NCI-H510A treated with DMSO at 0.1 percent for 48 hours (cell line): Measurements from ENCODE around the gene SRRM3.
"Not testable (repeated sequence)": the region's sequence is repeated elsewhere in the genome, so short reads cannot be mapped to it uniquely, and the experiment has no call there.

Experiments
- DNase-seq: peaks from one replicate; lab custom pipeline; 2025; lab: John Stamatoyannopoulos, UW

SRRM3 gene

GRCh38 chr7:76231071-76231470 is 29.4 kb downstream of the SRRM3 start:
- DNase-seq, result no peak

DNA sequence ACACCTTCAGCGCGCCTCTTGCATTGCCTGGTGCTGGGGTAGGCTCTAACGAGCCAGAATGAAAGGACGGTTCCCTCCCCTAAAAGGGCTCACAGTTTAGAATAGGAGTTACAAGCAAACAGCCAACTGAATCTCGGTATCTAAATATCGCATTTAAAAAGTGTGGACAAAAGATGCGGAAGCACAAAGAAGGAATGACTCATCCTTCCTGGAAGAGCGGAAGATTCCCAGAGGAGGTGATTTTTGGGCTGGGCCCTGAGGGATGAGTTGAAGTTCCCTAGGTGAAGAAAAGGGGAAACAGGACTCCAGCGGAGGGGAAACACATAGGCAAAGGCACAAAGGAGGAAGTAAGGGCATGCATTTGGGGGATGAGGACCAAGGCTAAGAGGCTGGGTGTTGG is 29.9 kb downstream of the SRRM3 start:
- no peak for DNase-seq

GRCh38 chr7:76232698-76233097 is 31.0 kb downstream of the SRRM3 start:
- DNase-seq, result no peak

- no peak for DNase-seq
Observed at GRCh38 chr7:76233538-76234281, 32.0 kb downstream of the SRRM3 start.

GRCh38 chr7:76234282-76234584 is 32.5 kb downstream of the SRRM3 start:
- no peak for DNase-seq

DNA sequence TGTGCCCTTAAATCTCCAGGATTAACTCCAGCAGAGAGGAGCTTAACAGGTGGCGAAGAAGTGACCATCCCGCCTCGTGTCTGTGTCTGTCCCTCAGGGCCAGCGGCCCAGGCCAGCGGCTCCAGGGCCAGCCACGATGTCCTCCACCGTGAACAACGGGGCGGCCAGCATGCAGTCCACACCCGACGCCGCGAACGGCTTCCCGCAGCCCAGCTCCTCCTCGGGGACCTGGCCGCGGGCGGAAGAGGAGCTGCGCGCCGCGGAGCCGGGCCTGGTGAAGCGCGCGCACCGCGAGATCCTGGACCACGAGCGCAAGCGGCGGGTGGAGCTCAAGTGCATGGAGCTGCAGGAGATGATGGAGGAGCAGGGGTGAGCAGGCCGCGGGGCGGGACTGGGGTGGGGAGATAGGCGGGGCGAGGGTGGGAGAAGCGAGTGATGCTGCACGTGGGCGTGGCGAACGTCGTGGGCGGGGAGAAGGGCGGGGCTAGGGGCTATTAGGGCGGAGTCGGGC is 33.3 kb downstream of the SRRM3 start:
- no peak for DNase-seq

DNA sequence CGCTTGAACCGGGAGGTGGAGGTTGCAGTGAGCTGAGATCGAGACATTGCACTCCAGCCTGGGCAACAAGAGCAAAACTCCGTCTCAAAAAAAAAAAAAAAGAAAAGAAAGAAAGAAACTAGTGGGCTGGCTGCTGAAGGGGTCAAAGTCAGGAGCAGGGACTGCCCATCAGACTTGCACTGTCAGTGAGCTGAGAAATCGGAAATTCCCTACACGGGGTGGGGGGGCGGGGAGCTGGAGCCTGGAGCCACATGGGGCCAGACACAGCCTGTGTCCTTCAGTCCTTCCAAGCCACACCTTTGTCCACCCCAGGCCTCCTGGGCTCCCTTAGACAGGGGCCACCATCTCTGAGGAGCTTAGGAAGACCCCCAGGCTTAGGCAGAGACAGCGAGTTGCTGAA is 34.5 kb downstream of the SRRM3 start:
- no peak for DNase-seq

- DNase-seq, result no peak
Observed at GRCh38 chr7:76238326-76238725, 36.6 kb downstream of the SRRM3 start.

GRCh38 chr7:76241141-76241540 is 39.4 kb downstream of the SRRM3 start:
- no peak for DNase-seq

DNA sequence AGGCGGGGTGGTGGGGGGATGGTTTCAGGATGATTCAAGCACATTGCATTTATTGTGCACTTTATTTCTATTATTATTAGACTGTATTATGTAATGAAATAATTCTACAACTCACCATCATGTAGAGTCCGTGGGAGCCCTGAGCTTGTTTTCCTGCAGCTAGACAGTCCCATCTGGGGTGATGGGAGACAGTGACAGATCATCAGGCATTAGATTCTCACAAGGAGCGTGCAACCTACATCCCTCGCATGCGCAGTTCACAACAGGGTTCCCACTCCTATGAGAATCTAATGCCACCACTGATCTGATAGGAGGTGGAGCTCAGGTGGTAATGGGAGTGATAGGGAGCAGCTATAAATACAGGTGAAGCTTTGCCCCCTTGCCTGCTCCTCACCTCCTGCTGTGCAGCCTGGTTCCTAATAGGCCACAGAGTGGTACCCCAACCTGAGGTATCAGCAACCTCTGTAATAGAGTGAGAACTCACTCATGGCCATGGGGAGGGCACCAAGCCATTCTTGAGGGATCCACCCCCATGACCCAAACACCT is 40.9 kb downstream of the SRRM3 start:
- not testable (repeated sequence) for DNase-seq

DNA sequence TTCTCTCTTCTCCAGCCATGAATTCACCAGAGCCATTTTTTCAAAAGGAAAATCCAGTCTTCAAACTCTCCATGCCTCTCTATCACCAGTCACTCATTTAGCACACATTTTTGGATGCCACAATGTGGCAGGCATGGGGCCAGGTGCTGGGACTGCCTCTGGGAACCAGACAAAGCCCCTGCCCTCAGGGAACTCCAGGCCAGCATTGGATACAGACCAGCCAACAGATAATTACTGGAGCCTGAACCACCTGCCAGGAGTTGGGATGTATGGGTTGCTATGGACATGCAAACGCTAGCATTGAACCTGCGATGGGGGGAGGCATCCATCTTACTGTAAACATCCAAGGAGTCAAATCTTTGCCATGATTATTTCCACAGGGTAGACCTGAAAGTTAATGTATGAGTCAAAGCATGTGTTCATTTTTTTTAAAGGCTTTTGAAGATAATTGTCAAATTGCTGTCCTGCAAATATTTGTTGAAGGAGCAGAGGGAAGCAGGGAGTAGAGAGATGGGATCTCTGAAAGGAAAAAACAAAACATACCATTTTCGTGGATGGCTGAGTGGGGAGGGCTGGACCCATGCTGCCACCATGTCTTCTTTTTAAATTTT is 43.2 kb downstream of the SRRM3 start:
- DNase-seq, result no peak

DNA sequence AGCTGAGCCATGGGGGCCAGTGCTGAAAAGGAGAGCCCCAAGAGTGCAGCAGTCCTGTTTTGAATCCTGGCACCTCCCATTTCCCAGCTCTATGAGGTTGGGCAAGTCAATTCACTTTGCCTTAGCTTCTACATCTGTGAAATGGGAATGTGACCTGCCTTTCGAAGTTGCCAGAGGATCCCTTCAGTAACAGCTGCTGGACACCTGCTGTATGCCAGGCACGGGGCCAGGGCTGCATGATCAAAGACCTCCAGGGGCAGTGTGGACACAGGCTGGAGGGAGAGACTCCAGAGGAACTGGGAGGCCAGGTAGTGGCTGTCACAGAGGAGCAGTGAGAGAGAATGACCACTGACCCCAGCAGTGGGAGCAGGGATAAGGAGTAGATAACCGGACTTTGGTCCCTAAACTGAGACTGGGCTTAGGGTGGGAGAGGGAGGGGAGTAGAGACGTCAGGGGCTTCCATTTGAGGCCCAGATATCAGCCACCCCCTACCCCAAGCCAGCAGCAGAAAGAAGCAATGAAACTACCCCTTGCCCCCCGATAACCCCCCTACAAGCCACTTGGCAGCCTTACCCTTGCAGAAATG is 45.2 kb downstream of the SRRM3 start:
- no peak for DNase-seq

DNA sequence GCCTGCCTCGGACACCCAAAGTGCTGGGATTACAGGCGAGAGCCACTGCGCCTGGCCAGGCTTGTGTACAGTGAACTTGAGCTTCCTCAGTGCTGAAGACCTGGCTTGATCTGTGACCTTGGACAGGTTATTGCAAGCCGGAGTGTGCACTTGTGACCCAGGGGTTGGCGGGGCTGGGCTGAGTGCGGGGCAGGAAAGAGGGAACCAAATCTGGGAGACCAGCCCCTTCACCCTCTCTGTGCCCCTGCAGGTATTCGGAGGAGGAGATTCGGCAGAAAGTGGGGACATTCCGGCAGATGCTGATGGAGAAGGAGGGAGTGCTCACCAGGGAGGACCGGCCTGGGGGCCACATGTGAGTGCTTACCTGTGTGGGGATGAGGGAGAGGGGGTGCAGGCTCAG is 46.2 kb downstream of the SRRM3 start:
- no peak for DNase-seq

GRCh38 chr7:76252021-76252420 is 50.3 kb downstream of the SRRM3 start:
- DNase-seq, result no peak

DNA sequence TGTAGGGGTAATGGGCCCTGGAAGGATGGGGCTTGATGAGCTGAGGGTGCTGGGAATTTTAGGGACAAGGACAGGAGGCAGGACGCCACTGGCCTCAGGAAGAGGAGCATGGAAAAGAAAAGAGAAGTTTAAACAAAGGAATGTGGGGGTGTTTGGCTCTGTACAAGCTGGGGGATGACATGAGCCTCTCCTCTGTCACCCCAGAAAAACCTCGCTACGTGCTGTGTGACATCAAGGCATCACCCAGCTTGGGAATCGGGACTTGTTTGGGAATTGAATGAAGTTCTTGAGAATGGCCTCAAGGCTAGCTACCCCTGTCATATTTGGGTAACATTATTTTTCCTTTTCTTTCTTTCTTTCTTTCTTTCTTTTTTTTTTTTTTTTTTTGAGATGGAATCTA is 53.1 kb downstream of the SRRM3 start:
- no peak for DNase-seq

DNA sequence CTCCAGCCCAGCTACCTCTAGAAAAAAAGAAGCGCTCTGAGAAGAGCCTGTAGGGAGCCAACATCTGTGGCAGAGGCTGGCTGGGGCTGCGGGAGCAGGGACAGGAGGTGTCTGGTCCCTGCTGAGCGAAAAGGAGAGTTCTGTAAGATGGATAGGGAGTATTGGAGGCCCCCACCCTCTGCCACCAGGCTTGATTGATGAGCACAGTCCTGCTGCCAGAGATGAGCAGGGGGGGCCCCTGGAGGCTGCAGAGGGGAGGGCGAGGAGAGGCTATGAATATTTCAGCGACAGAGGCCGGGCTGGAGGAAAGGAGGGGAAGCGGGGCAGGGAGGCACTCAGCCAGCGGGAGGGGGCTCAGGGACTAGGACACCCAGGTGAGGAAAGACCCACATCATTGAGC is 56.3 kb downstream of the SRRM3 start:
- no peak for DNase-seq

GRCh38 chr7:76259124-76260093 is 57.7 kb downstream of the SRRM3 start:
- no peak for DNase-seq

GRCh38 chr7:76260171-76260703 is 58.5 kb downstream of the SRRM3 start:
- no peak for DNase-seq

DNA sequence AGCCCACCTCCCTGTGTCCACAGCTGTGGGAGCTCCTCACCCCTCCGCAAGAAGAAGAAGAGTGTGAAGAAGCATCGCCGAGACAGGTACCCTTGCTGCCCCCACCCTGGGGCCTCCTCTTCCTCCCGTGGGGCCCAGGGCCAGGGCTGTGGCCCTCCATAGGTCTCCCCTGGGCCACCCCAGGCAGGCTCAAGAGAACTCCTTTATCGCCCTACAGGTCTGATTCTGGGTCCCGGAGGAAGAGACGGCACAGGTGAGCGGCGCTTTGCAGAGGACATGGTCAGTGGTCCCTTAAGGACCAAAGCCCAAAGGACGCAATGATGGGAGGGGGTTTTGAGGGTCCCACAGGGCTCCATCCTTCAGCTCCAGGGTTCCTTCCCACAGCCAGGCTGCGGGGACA is 59.6 kb downstream of the SRRM3 start:
- no peak for DNase-seq

GRCh38 chr7:76261931-76262330 is 60.2 kb downstream of the SRRM3 start:
- DNase-seq, result peak; percentile 37

GRCh38 chr7:76262683-76263402 is 61.1 kb downstream of the SRRM3 start:
- peak; percentile 9 for DNase-seq
